Common myeloid progenitor, CD34-positive (primary cell): ENCODE measurements around the gene VAMP2.

ENCODE experiments used
- CTCF ChIA-PET: fragments of 350-600 bp; sonication (Branson Sonifier 250); formaldehyde crosslinking; loops from one replicate; lab custom pipeline; 2021; ENCODE audit warnings: antibody characterized with exemption; lab: Charles Lee
- POLR2A ChIA-PET: fragments of 350-600 bp; sonication (Branson Sonifier 250); formaldehyde crosslinking; loops from one replicate; lab custom pipeline; 2021; ENCODE audit warnings: antibody characterized with exemption; lab: Charles Lee
- DNase-seq, 3 donors: peaks; one replicate each; pipeline versions ENCODE4 v3.0.0 to v3.0.0-alpha.2; 2013
- H3K27ac ChIP-seq, 2 experiments: 1 replicate in 1 of 2; 2 replicates in 1 of 2; pipeline ENCODE4 v1.7.0; 2013; ENCODE audit warnings: inconsistent platforms in 2 of 2, low read length in 2 of 2, mild to moderate bottlenecking in 2 of 2, low read depth in 1 of 2, moderate library complexity in 1 of 2; ENCODE audit not compliant: severe bottlenecking in 2 of 2, insufficient read depth in 1 of 2, poor library complexity in 1 of 2
- H3K27me3 ChIP-seq, 5 experiments: replicated peaks in 2 of 5; 1 replicate in 3 of 5; 2 replicates in 2 of 5; pipeline versions ENCODE4 v1.6.1 to v1.7.0; 2013; ENCODE audit warnings: low read length in 4 of 5, mild to moderate bottlenecking in 2 of 5, moderate library complexity in 2 of 5, inconsistent platforms in 1 of 5; ENCODE audit not compliant: insufficient read depth in 5 of 5, control insufficient read depth in 4 of 5
- H3K36me3 ChIP-seq, 4 experiments: 1 replicate in 2 of 4; 2 replicates in 2 of 4; pipeline versions ENCODE4 v1.6.1 to v1.7.0; 2013; ENCODE audit warnings: low read length in 3 of 4, control low read depth in 1 of 4, mild to moderate bottlenecking in 1 of 4; ENCODE audit not compliant: control insufficient read depth in 4 of 4, insufficient read depth in 4 of 4
- H3K4me1 ChIP-seq, 4 experiments: 1 replicate in 3 of 4; 2 replicates in 1 of 4; pipeline versions ENCODE4 v1.6.1 to v1.7.1; 2013; ENCODE audit warnings: low read length in 3 of 4, mild to moderate bottlenecking in 3 of 4, control low read depth in 1 of 4, inconsistent platforms in 1 of 4, moderate library complexity in 1 of 4; ENCODE audit not compliant: control insufficient read depth in 4 of 4, insufficient read depth in 4 of 4; ENCODE audit errors: control extremely low read depth in 1 of 4
- H3K4me3 ChIP-seq, 7 experiments: 1 replicate in 4 of 7; 2 replicates in 3 of 7; pipeline versions ENCODE4 v1.5.1 to v1.7.0; 2013; ENCODE audit warnings: mild to moderate bottlenecking in 7 of 7, low read length in 6 of 7, moderate library complexity in 6 of 7, inconsistent platforms in 2 of 7, low read depth in 2 of 7, control low read depth in 1 of 7; ENCODE audit not compliant: insufficient read depth in 4 of 7, control insufficient read depth in 1 of 7; ENCODE audit errors: extremely low read depth in 1 of 7
- H3K9me3 ChIP-seq, 5 experiments: 1 replicate in 4 of 5; 2 replicates in 1 of 5; pipeline versions ENCODE4 v1.6.1 to v1.7.1; 2013; ENCODE audit warnings: low read length in 4 of 5, mild to moderate bottlenecking in 2 of 5, inconsistent platforms in 1 of 5, low read depth in 1 of 5, moderate library complexity in 1 of 5; ENCODE audit not compliant: control insufficient read depth in 4 of 5, insufficient read depth in 2 of 5; ENCODE audit errors: control extremely low read depth in 1 of 5
- WGBS: methylation state at CpG from one replicate; pipeline ENCODE4 v1.1.5; 2013; ENCODE audit not compliant: insufficient coverage; 5-methylcytosine and 5-hydroxymethylcytosine counted together

Gene VAMP2

DNA sequence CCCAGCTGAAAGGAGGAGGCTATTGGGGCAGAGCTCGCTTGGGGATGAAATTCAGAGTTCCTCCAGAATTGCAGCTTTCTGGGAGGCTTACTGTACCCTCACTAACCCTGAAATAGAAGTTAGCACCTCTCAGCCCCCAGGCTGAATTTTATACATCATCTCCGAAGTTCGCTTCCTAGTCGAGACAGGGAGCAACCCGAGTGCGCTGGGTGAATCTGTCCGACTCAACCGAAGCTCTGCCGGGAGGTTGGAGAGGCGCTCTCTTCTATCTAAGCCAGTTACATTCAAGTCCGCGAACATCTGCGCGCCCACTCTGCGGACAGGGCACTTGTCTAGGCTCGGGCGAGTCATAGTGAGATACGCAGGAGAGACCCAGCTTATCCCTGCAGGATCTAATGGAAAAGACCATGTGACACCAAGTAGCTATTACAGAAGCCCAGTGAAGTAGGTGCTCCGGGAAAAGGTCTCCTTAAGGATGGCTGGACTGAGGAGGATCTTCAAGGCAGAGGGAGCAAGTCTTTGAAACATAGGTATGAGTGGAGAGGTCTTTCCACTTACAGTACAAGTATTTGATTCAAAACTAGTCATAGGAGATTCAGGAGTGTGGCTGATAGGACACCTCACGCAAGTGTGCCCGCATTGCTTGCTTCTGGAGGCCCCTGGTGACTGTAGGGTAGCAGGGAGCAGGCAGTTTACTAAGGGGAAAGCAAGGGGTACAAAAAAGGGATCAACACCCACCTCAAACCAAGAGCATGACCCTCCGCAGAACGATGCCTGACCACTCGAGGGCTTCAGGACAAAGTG is 38.2 kb downstream of the VAMP2 start:
- under 1% methylated on average over 22 of the region's 24 CpGs for WGBS
- Histone ChIP-seq H3K4me1 (peaks cover 12 to 69% (median 67%) of the 10 kb centered on the region in 4 experiments), H3K36me3 (no peaks in the 10 kb centered on the region), H3K4me3 (peak overlapping the region in 6 of 7 experiments; percentile 51 to 93 (median 78)), H3K9me3 (no peaks in the 10 kb centered on the region), H3K27ac (no peak overlapping the region), H3K27me3 (peaks cover 7 to 47% (median 23%) of the 10 kb centered on the region in 5 experiments)
- ChIA-PET CTCF (interaction anchor here (1.0 to 3.9 kb wide), 6 partner anchors 8 to 67 kb away, joined by 3 to 25 read pairs (median 5); no protein-coding TSS in a partner anchor), POLR2A (interaction anchor here (0.5 to 0.9 kb wide), 2 partner anchors 49 to 231 kb away, joined by 3 to 5 read pairs; no protein-coding TSS in a partner anchor)
- peak in 1 of 3 donors; percentile 32 for DNase-seq

DNA sequence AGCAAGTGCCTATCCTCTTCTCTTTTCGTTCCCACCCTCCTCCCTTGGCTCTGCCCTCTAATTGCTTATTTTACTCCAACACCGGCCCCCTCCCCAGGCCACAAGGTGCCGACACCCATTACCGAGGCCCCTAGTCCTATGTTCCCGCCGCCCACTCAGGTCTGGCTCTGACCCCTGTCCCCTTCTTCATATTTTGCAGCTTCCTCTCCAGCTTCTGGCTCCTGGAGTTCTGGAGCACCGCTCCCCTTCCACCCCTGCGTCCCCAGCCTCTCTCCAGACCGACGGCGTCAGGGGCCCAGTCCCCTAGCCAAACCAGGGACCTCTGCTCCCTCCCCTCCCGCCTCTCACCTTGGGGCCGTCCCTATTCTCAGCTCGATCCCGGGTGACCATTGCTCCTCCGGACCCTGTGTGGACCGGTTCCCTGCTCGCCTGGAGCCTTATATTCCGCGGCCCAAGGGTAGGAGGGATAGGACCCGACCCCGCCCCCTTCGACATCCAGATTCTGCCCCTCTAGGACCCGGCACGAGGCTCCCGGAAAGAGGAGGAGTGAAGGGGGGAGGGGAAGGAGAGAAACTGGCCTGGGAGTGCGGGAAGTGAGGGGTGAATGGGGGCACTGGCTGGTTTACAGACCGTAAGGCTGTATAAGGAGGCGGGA is 38.9 kb downstream of the VAMP2 start, which contains the start of gene HES7:
Gene HES7, minus strand, starts transcription at position 412 of the 655 bp plus-strand sequence. Its CDS starts 22 bp downstream, at position 390.
- ChIA-PET POLR2A (interaction anchor here (0.9 kb wide), 1 partner anchor 50 kb away, joined by 3 read pairs; no protein-coding TSS in a partner anchor), CTCF (interaction anchor here (1.0 to 3.9 kb wide), 7 partner anchors 9 to 66 kb away, joined by 3 to 25 read pairs (median 6); no protein-coding TSS in a partner anchor)
- no peak for DNase-seq
- under 1% methylated on average over 21 of the region's 29 CpGs for WGBS
- no peaks in the 10 kb centered on the region for H3K36me3 ChIP-seq
- H3K9me3 ChIP-seq = no peaks in the 10 kb centered on the region
- H3K4me3 ChIP-seq = peak within 1 kb of the TSS; percentile 13 to 93 (median 78)
- peaks cover 12 to 69% (median 68%) of the 10 kb centered on the region in 4 experiments for H3K4me1 ChIP-seq
- peaks cover 7 to 47% (median 23%) of the 10 kb centered on the region in 5 experiments for H3K27me3 ChIP-seq
- H3K27ac ChIP-seq = no peak within 1 kb of the TSS

DNA sequence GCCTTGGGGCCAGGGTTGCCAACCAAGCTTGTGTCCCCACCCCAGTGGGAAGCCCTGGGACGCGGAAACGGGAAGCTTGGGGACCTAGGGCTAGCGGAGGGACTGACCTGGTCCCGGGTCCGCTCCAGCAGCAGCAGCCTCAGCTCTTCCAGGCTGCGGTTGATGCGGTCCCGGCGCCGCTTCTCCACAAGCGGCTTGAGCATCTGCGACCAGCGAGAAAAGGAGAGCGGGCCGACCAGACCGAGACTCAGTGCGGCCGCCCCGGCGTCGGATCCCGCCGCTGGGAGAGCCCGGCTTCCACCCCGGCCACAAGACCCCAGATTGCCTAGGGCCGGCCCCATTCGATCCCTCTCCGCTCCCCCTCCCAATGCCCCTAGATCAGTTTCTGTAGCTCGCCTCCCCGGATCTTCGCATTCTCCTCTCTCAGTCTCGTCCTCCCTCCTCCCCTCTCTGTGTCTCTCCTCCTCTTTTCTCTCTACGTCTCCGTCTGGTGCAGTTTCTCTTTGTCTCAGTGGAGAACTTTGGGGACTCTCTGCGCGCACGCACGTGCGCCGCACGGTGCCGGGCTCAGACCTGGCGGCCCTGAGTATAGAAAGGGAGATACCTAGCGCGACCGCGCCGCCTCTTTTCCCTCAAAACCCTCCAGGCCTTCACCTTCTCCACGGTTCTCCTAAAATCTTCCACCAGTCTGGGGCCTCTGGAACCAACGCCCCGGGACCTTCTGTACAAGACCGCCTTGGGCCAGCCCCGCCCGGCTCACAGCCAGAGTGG is 39.6 kb downstream of the VAMP2 start:
- DNase-seq = peak in 1 of 3 donors; percentile 35
- H3K27me3 ChIP-seq = peaks cover 7 to 46% (median 23%) of the 10 kb centered on the region in 5 experiments
- no peaks in the 10 kb centered on the region for H3K36me3 ChIP-seq
- H3K4me1 ChIP-seq = peaks cover 12 to 75% (median 74%) of the 10 kb centered on the region in 4 experiments
- ChIA-PET POLR2A (interaction anchor here (0.7 kb wide), 1 partner anchor 63 kb away, joined by 3 read pairs; no protein-coding TSS in a partner anchor), CTCF (interaction anchor here (1.5 to 3.9 kb wide), 6 partner anchors 10 to 65 kb away, joined by 4 to 25 read pairs (median 8); no protein-coding TSS in a partner anchor)
- no peaks in the 10 kb centered on the region for H3K9me3 ChIP-seq
- no peak overlapping the region for H3K27ac ChIP-seq
- WGBS = under 1% methylated on average over 49 of the region's 55 CpGs
- H3K4me3 ChIP-seq = peak overlapping the region; percentile 13 to 93 (median 78)

DNA sequence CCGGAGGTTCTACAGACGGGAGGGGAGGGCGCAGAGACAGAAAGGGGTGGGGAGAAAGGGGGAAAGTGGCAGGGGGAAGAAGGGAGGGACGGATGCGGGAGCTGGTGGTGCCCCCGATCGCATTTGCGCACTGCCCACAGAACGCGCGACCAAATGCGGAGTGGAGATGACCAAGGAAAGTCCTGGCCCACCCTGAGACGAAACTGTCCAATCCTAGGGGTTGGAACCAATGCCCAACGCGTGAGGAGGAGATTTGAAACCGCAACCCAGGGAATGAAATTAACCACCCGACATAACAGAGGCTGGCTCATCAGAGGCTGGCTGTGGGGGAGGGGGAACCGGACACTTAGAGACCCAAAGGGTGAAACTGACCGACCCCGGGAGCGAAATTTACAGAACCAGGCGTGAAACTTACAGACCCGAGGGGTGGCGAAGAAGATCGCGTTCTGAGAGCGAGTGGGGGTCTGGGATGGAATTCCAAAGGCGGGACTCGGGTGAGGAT is 40.3 kb downstream of the VAMP2 start:
- no peak overlapping the region for H3K27ac ChIP-seq
- ChIA-PET CTCF (interaction anchor here (0.6 to 3.9 kb wide), 5 partner anchors 13 to 62 kb away, joined by 3 to 25 read pairs (median 8); no protein-coding TSS in a partner anchor), POLR2A (interaction anchor here (0.5 to 0.7 kb wide), 2 partner anchors 38 to 64 kb away, joined by 3 read pairs; no protein-coding TSS in a partner anchor)
- DNase-seq = peak in 1 of 3 donors; percentile 31
- peak overlapping the region; percentile 35 to 93 (median 78) for H3K4me3 ChIP-seq
- no peaks in the 10 kb centered on the region for H3K9me3 ChIP-seq
- WGBS = under 1% methylated on average over 25 of the region's 29 CpGs
- peaks cover 12 to 82% (median 81%) of the 10 kb centered on the region in 4 experiments for H3K4me1 ChIP-seq
- H3K27me3 ChIP-seq = peaks cover 7 to 48% (median 27%) of the 10 kb centered on the region in 5 experiments
- H3K36me3 ChIP-seq = no peaks in the 10 kb centered on the region

DNA sequence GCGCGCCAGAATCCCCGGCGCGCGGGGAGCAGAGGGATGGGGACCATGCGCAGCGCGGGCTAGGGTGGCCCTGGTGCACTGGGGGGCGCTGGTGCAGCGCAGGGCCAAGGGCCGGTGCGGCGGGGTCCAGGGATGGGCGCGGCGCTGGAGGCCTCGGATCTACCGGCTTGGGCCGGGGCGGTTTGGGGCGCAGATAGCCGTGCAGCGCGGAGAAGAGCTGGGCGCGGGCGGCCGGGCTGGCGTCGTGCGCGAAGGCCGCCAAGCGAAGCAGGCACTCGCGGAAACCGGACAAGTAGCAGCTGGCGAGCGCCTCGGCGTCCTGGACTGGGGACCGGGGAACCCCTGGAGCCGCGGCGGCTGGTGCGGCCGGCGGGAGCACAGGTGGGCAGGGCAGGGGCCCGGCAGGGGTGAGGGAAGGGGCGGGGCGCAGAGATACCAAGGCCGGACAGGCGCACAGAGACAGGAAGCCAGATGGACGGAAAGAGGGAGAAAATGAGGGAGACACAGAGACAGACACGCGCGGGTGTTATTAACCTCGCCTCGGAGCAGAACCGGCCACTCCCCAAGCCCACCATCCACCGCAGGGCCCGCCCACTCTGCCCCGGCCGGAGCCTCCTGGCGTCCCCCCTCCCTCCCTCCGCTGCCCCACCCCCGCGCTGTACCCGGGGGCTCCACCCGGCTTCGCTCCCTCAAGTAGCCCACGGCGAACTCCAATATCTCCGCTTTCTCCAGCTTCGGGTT is 40.9 kb downstream of the VAMP2 start:
- Histone ChIP-seq H3K9me3 (no peaks in the 10 kb centered on the region), H3K4me1 (peaks cover 12 to 80% (median 78%) of the 10 kb centered on the region in 4 experiments), H3K27ac (no peak overlapping the region), H3K36me3 (no peaks in the 10 kb centered on the region), H3K27me3 (peaks cover 7 to 51% (median 29%) of the 10 kb centered on the region in 5 experiments), H3K4me3 (peak overlapping the region; percentile 35 to 93 (median 78))
- ChIA-PET POLR2A (interaction anchor here (0.5 kb wide), 1 partner anchor 39 kb away, joined by 3 read pairs; no protein-coding TSS in a partner anchor), CTCF (interaction anchor here (0.6 to 3.9 kb wide), 5 partner anchors 12 to 61 kb away, joined by 3 to 25 read pairs (median 8); no protein-coding TSS in a partner anchor)
- 0% methylated on average over 58 of the region's 76 CpGs for WGBS
- DNase-seq = peak; percentile 56 to 70 (median 66)
